Uterus (tissue), 4 donors: Measurements from ENCODE around the gene DYNAP. TPM values are rescaled to one million over a fixed set of nuclear protein-coding genes. Genes with fewer than 3 reads are reported as not detected.

ENCODE experiments used
- DNase-seq, 2 donors: peaks; one replicate each; pipeline ENCODE4 v3.0.0-alpha.2; 2019 to 2020
- H3K27ac ChIP-seq, 2 donors: fragments of 200-600 bp; sonication (generic); 1 replicate in 1 of 2; 2 replicates in 1 of 2; pipeline ENCODE4 v1.5.1; 2016 to 2018
- H3K27me3 ChIP-seq, 2 donors: fragments of 200-600 bp; sonication (generic); one replicate each; pipeline ENCODE4 v1.5.1; 2018 to 2019; ENCODE audit warnings: control low read depth in 1 of 2
- H3K36me3 ChIP-seq, 2 donors: fragments of 200-600 bp; sonication (generic); one replicate each; pipeline ENCODE4 v1.5.1; 2019; ENCODE audit warnings: control low read depth in 1 of 2
- H3K4me1 ChIP-seq, 2 donors: fragments of 200-600 bp; sonication (generic); one replicate each; pipeline ENCODE4 v1.5.1; 2018 to 2019; ENCODE audit warnings: control low read depth in 1 of 2
- H3K4me3 ChIP-seq, 2 donors: fragments of 200-600 bp; sonication (generic); 1 replicate in 1 of 2; 2 replicates in 1 of 2; pipeline ENCODE4 v1.5.1; 2018 to 2019; ENCODE audit warnings: mild to moderate bottlenecking in 1 of 2
- H3K9me3 ChIP-seq, 2 donors: fragments of 200-600 bp; sonication (generic); one replicate each; pipeline ENCODE4 v1.5.1; 2019; ENCODE audit warnings: control low read depth in 1 of 2
- CTCF ChIP-seq, 4 experiments: fragments of 200-600 bp in 2 of 4; fragments of 450-650 bp in 2 of 4; sonication (generic) in 2 of 4; IDR thresholded peaks; one replicate each; pipeline ENCODE4 v1.5.1; 2016 to 2019; ENCODE audit warnings: antibody characterized with exemption in 4 of 4, mild to moderate bottlenecking in 2 of 4, moderate library complexity in 1 of 4
- POLR2A ChIP-seq, 2 donors: fragments of 450-650 bp; IDR thresholded peaks; one replicate each; pipeline ENCODE4 v1.6.1; 2016; ENCODE audit warnings: antibody characterized with exemption in 2 of 2, mild to moderate bottlenecking in 1 of 2, moderate library complexity in 1 of 2
- intact Hi-C: fragments of 100-400 bp; cut with DNase I; formaldehyde crosslinking; loops from one replicate; pipeline ENCODE4 v1.15.1; 2023; ENCODE audit warnings: low total_unique reads
- total RNA-seq, 4 donors: library from RNA; depleted of rRNA in 3 of 4; stranded (reverse); fragments of >200 nt in 3 of 4; gene quantifications; one replicate each; pipeline versions ENCODE4 v1.1.0 to v1.2.4, GENCODE V29; 2014 to 2023
- donor health status: DM: yes; HTN: yes; CAD: no.

The DYNAP gene
- total RNA-seq, result not detected

- Histone ChIP-seq H3K36me3 (no peaks in the 10 kb centered on the region), H3K4me1 (no peaks in the 10 kb centered on the region), H3K9me3 (no peaks in the 10 kb centered on the region), H3K27me3 (no peaks in the 10 kb centered on the region), H3K4me3 (no peak within 1 kb of the TSS), H3K27ac (no peak within 1 kb of the TSS)
- no peak for DNase-seq
- intact Hi-C loops, result no loop called here
- TF ChIP-seq CTCF (IDR thresholded peaks at IDR 0.05), result no peak
- TF ChIP-seq POLR2A (IDR thresholded peaks at IDR 0.05), result no peak
These were observed at the start of gene DYNAP for GRCh38 chr18:54590945-54591344. DYNAP (plus strand) TSS chr18:54591245; CDS start chr18:54591283, 38 bp downstream.

GRCh38 chr18:54551590-54551989 is 39.5 kb upstream of the DYNAP start:
- TF ChIP-seq POLR2A (IDR thresholded peaks at IDR 0.05) (no peak), CTCF (IDR thresholded peaks at IDR 0.05) (no peak)
- no peaks in the 10 kb centered on the region for H3K36me3 ChIP-seq
- intact Hi-C loops, result no loop called here

GRCh38 chr18:54555286-54555685 is 35.8 kb upstream of the DYNAP start:
- H3K9me3 ChIP-seq, result no peaks in the 10 kb centered on the region
- TF ChIP-seq POLR2A (IDR thresholded peaks at IDR 0.05) (no peak), CTCF (IDR thresholded peaks at IDR 0.05) (no peak)
- H3K36me3 ChIP-seq, result no peaks in the 10 kb centered on the region
- intact Hi-C loops, result no loop called here
- no peak overlapping the region for H3K27ac ChIP-seq
- H3K4me1 ChIP-seq, result no peaks in the 10 kb centered on the region
- DNase-seq, result no peak
- H3K4me3 ChIP-seq, result no peak overlapping the region
- H3K27me3 ChIP-seq, result no peaks in the 10 kb centered on the region

More at GRCh38 chr18:54551590-54551989, 39.5 kb upstream of the DYNAP start:
- Histone ChIP-seq H3K4me1 (no peaks in the 10 kb centered on the region), H3K27me3 (no peaks in the 10 kb centered on the region), H3K4me3 (no peak overlapping the region), H3K27ac (no peak overlapping the region), H3K9me3 (no peaks in the 10 kb centered on the region)
- DNase-seq, result no peak

GRCh38 chr18:54555996-54556395 is 35.0 kb upstream of the DYNAP start:
- H3K4me1 ChIP-seq, result no peaks in the 10 kb centered on the region
- intact Hi-C loops, result no loop called here
- no peak overlapping the region for H3K27ac ChIP-seq
- H3K27me3 ChIP-seq, result no peaks in the 10 kb centered on the region
- no peaks in the 10 kb centered on the region for H3K9me3 ChIP-seq
- H3K4me3 ChIP-seq, result no peak overlapping the region
- DNase-seq, result no peak
- H3K36me3 ChIP-seq, result no peaks in the 10 kb centered on the region
- TF ChIP-seq CTCF (IDR thresholded peaks at IDR 0.05) (no peak), POLR2A (IDR thresholded peaks at IDR 0.05) (no peak)

GRCh38 chr18:54557958-54558357 is 33.1 kb upstream of the DYNAP start:
- Histone ChIP-seq H3K27ac (no peak overlapping the region), H3K36me3 (no peaks in the 10 kb centered on the region), H3K27me3 (no peaks in the 10 kb centered on the region), H3K9me3 (no peaks in the 10 kb centered on the region), H3K4me3 (no peak overlapping the region), H3K4me1 (no peaks in the 10 kb centered on the region)
- no peak for TF ChIP-seq POLR2A (IDR thresholded peaks at IDR 0.05)
- TF ChIP-seq CTCF (IDR thresholded peaks at IDR 0.05), result no peak
- no peak for DNase-seq
- intact Hi-C loops, result no loop called here
